ENCODE data around the gene WIPF2. TPM values are rescaled to one million over a fixed set of nuclear protein-coding genes. Genes with fewer than 3 reads are reported as not detected.

The WIPF2 gene
- total RNA-seq, 1 experiment from 2014 or later, result 6.0 TPM

DNA sequence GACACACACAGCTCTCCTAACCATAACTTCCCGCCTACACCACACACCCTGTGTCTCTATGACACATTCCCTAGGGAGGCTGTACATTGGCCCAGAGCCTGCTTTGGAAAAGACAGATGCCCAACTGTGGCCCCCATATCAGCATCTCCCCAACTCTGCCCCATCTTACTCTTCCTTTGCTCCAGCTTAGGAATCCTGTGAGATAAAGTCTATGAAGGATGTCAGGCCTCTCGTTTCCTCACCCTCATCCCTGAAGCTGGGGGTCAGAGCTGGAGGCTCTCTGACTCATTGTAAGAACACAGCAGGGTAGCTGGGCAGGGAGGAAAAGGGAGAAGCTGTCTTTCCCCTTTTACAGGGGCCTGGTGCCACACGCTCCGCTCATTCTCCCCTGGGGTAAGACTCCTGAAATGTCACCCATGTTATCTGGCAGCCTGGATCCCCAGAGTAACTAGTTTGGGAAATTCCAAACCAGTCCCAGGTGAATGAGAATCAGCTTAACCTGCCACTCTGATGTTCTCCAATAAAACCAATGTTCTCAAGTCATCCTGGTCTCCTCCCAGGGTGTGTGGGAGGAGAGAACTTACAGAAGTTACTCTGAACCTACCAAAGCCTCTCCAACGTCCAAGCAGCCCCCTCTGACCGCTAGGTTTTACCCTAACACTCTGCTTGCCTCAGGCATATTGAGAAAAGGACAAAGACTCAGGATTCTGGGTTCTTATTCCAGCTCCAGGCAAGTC lies 39.0 kb upstream of the WIPF2 start:
- Histone ChIP-seq H3K9me3 (ENCODE audit: low read length) (no peaks in the 10 kb centered on the region), H3F3A (ENCODE audit: low read length, unreplicated experiment) (no peaks in the 10 kb centered on the region), H3K36me3 (ENCODE audit: low read depth, low read length) (no peaks in the 10 kb centered on the region), H2AFZ (ENCODE audit: low read length) (no peak overlapping the region), H3K27me3 (ENCODE audit: low read length) (no peaks in the 10 kb centered on the region), H3K9ac (ENCODE audit: low read length) (no peak overlapping the region), H3K4me3 (ENCODE audit: low read length) (no peak overlapping the region), H3K4me2 (ENCODE audit: low read length) (no peak overlapping the region), H3K27ac (ENCODE audit: low read length) (no peak overlapping the region), H3K4me1 (ENCODE audit: insufficient read depth, low read length) (no peaks in the 10 kb centered on the region), H3K9me2 (replicated peaks; ENCODE audit: low read length) (no peaks in the 10 kb centered on the region), H3K79me2 (ENCODE audit: low read length) (no peaks in the 10 kb centered on the region), H4K20me1 (ENCODE audit: low read length) (no peaks in the 10 kb centered on the region)
- CTCF ChIA-PET, result no interaction called here
- TF ChIP-seq EZH2phosphoT487 (IDR thresholded peaks at IDR 0.05; ENCODE audit: borderline replicate concordance, low read length) (no peak), EZH2 (IDR thresholded peaks at IDR 0.05; ENCODE audit: low read length, unreplicated experiment) (no peak)
- TF ChIP-seq, protein P1, sequence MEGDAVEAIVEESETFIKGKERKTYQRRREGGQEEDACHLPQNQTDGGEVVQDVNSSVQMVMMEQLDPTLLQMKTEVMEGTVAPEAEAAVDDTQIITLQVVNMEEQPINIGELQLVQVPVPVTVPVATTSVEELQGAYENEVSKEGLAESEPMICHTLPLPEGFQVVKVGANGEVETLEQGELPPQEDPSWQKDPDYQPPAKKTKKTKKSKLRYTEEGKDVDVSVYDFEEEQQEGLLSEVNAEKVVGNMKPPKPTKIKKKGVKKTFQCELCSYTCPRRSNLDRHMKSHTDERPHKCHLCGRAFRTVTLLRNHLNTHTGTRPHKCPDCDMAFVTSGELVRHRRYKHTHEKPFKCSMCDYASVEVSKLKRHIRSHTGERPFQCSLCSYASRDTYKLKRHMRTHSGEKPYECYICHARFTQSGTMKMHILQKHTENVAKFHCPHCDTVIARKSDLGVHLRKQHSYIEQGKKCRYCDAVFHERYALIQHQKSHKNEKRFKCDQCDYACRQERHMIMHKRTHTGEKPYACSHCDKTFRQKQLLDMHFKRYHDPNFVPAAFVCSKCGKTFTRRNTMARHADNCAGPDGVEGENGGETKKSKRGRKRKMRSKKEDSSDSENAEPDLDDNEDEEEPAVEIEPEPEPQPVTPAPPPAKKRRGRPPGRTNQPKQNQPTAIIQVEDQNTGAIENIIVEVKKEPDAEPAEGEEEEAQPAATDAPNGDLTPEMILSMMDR (conservative IDR thresholded peaks at IDR 0.05; ENCODE audit: low read depth, low read length), result no peak
- ATAC-seq, result peak; percentile 34; the same call in 1 of the 2 replicates
- no peak for DNase-seq
- intact Hi-C loops (cut with micrococcal nuclease), result no loop called here
- BruUV-seq (replicated peaks), result no TSS peak
- POLR2A ChIA-PET (ENCODE audit: unreplicated experiment), result no interaction called here

DNA sequence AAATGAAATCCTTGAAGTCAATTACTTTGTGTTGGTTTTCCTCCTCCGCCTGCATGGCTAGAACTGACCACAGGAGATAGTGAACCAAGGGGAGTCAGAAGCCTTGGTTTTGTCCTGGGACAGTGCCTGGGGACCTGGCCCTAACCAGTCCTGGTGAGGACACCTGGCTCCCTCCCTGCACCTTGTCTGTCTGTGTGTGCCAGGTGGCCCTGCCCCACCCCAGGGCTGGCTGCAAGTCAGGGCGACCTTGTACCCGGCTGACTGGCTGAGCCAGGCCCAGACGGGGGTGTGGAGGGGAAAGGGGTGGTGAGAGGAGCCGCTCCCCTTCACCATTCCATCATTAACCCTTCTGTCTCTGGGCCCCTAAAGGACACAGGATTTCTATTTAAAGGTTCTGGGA lies 38.4 kb upstream of the WIPF2 start:
- H3K27me3 ChIP-seq (ENCODE audit: low read length), result no peaks in the 10 kb centered on the region
- H3K9ac ChIP-seq (ENCODE audit: low read length), result no peak overlapping the region
- ATAC-seq, result no peak
- no peak overlapping the region for H2AFZ ChIP-seq (ENCODE audit: low read length)
- no peaks in the 10 kb centered on the region for H3K36me3 ChIP-seq (ENCODE audit: low read depth, low read length)
- ChIA-PET CTCF (no interaction called here), POLR2A (ENCODE audit: unreplicated experiment) (no interaction called here)
- no peak for DNase-seq
- intact Hi-C loops (cut with micrococcal nuclease), result no loop called here
- no peaks in the 10 kb centered on the region for H3K9me2 ChIP-seq (replicated peaks; ENCODE audit: low read length)
- H3K79me2 ChIP-seq (ENCODE audit: low read length), result no peaks in the 10 kb centered on the region
- H4K20me1 ChIP-seq (ENCODE audit: low read length), result no peaks in the 10 kb centered on the region
- no peaks in the 10 kb centered on the region for H3K4me1 ChIP-seq (ENCODE audit: insufficient read depth, low read length)
- H3K4me3 ChIP-seq (ENCODE audit: low read length), result no peak overlapping the region
- no peak for TF ChIP-seq EZH2phosphoT487 (IDR thresholded peaks at IDR 0.05; ENCODE audit: borderline replicate concordance, low read length)
- no peak for TF ChIP-seq EZH2 (IDR thresholded peaks at IDR 0.05; ENCODE audit: low read length, unreplicated experiment)
- TF ChIP-seq, protein P1 (conservative IDR thresholded peaks at IDR 0.05; ENCODE audit: low read depth, low read length), result no peak
- no peaks in the 10 kb centered on the region for H3F3A ChIP-seq (ENCODE audit: low read length, unreplicated experiment)
- no peak overlapping the region for H3K4me2 ChIP-seq (ENCODE audit: low read length)
- H3K9me3 ChIP-seq (ENCODE audit: low read length), result no peaks in the 10 kb centered on the region
- no TSS peak for BruUV-seq (replicated peaks)
- no peak overlapping the region for H3K27ac ChIP-seq (ENCODE audit: low read length)

DNA sequence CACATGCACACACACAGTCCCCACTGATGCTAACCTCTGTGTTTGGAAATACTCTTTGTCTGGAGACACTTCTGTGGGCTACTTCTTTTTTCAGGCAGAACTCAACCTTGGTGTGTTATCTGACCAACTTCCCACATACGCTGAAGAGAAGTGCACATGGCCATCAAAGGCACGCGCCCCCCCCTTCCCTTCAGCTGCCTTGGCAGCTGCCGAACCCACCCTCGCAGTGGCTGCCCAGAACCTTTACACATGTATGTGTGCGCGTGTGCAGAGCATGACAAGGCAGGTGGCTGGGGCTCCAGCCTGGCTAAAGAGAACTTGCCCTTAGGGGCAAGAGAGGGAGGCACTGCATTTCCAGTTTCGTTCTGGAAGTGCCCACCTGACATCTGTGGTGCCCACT lies 37.9 kb upstream of the WIPF2 start:
- ChIA-PET CTCF (no interaction called here), POLR2A (ENCODE audit: unreplicated experiment) (no interaction called here)
- no peak overlapping the region for H3K9ac ChIP-seq (ENCODE audit: low read length)
- TF ChIP-seq EZH2phosphoT487 (IDR thresholded peaks at IDR 0.05; ENCODE audit: borderline replicate concordance, low read length) (no peak), EZH2 (IDR thresholded peaks at IDR 0.05; ENCODE audit: low read length, unreplicated experiment) (no peak)
- TF ChIP-seq, protein P1 (conservative IDR thresholded peaks at IDR 0.05; ENCODE audit: low read depth, low read length), result no peak
- H3K36me3 ChIP-seq (ENCODE audit: low read depth, low read length), result no peaks in the 10 kb centered on the region
- H3K79me2 ChIP-seq (ENCODE audit: low read length), result no peaks in the 10 kb centered on the region
- no peak overlapping the region for H3K4me2 ChIP-seq (ENCODE audit: low read length)
- no peaks in the 10 kb centered on the region for H4K20me1 ChIP-seq (ENCODE audit: low read length)
- no peaks in the 10 kb centered on the region for H3K9me3 ChIP-seq (ENCODE audit: low read length)
- no peak for DNase-seq
- H2AFZ ChIP-seq (ENCODE audit: low read length), result no peak overlapping the region
- no peak overlapping the region for H3K4me3 ChIP-seq (ENCODE audit: low read length)
- H3K27ac ChIP-seq (ENCODE audit: low read length), result no peak overlapping the region
- intact Hi-C loops (cut with micrococcal nuclease), result no loop called here
- H3K4me1 ChIP-seq (ENCODE audit: insufficient read depth, low read length), result no peaks in the 10 kb centered on the region
- BruUV-seq (replicated peaks), result no TSS peak
- H3F3A ChIP-seq (ENCODE audit: low read length, unreplicated experiment), result no peaks in the 10 kb centered on the region
- no peaks in the 10 kb centered on the region for H3K9me2 ChIP-seq (replicated peaks; ENCODE audit: low read length)
- H3K27me3 ChIP-seq (ENCODE audit: low read length), result no peaks in the 10 kb centered on the region
- no peak for ATAC-seq
